Suppressor macrophage treated with lipopolysaccharide for 1 hour (primary cell): ENCODE measurements around the gene NMNAT3.

ENCODE experiments used
- DNase-seq, 3 donors: peaks; one replicate each; pipeline ENCODE4 v3.0.0-alpha.2; 2020 to 2022

Gene NMNAT3

DNA sequence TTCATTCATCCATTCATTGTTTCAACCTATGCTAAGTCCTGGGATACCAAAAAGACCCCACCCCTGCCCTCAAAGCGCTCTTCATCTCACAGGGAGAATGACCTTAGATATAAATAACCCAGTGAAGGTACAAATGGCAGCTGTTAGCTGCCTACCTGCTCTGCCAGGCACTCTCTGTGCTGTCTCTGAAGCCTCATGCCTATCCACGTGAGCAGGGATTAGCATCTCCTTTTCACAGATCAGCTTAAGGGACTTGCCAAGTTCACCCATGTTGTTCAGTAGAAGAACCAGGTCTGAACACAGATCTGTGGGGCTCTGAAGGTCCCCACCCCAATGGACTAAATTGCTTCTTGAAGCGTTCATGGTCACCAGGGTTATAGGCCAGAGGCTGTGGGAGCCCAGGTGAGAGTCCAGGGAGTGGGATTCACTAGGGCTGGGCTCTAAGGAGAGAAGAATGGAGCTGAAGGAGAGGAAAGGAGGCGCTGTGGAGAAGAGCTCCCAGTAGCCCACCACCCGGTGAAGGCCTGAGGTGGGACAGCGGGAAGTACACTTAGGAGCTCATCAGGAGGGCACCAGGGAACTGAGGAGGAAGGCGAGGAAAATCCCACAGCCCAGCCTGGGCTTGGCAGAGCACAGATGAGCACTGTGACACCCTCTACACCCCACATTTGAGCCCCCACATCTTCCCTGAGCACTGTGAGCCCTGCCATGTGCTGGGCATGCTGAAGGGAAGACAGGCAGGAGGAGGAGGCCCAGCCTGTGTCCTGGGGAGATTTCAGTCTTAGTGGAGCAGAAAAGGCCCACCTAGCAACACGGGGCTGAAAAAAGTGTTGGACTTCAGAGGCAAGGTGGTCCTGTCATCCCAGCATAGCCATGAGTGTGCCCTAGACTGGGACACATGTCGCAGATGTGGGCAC is 158.6 kb downstream of the NMNAT3 start:
- no peak for DNase-seq

DNA sequence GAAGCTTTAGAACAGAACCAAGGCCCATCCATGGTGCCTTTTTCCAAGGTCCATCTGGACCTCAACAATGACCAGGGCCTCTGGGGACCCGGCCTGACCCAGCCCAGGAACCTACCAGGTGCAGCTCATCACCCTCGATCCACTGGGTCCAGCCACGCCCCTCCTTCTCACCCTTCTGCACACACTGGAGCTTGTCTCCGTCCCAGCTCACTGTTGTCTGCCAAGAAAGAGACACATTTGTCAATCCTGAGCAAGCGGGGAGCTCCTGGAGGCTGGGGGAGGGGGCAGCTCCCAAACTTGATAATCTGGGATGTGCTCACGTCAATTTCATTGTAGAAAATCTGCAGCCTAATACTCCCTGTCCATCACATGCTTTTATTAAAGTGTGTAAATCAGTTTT is 159.5 kb downstream of the NMNAT3 start:
- DNase-seq: no peak

DNA sequence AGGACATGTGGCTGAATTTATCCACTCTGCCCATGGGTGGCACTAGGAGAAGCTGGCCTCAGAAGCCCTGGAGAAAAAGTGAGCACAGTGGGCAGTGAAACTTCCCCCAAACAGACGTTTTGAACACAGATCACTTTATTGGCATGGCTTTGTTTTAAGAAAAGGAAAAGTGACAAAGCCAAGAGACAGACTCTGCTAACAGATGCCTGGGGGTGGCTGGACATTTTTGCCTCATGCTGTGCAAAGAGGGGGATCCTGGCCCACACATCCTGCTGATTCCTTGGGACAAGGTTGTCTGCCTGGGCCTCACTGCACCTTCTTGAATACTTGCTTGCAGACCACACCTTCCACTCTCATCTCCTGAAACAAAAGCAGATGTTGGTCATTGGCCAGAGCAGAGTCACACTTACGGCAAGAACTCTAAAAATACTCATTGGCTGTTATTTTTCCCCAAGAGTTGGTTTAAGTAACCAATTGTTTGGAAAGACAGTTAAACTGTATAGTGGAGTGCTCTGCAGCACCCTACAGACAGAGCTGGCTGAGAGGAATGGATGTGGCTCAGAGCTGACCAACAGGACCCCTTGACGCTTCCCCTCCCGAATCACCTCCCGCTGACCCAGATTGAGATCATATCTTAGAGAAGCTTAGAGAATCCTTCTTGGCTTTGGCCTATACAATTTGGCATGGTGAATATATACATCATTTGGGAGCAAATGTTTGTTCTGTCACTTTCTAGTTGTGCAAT is 160.3 kb downstream of the NMNAT3 start:
- no peak for DNase-seq

DNA sequence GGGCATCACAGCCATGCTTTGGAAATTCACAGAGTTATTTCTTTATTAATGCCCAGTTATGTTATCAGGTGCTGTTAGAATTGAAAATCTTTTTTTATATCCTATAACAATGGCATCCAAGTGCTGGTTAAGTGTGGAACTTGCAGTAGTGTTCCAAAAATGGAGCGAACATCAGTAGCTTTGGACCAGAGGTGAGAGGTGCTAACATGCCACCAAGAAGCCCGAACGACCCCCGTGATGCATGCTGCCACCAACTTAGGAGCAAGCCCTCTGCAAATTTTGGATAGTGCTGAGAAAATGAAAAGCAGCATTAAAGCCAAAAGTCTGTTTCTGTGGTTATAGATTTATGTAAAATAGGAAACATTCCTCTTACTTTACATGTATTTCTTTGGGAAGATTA is 163.0 kb downstream of the NMNAT3 start:
- no peak for DNase-seq
